ENCODE data around the gene MTA3. TPM values are rescaled to one million over a fixed set of nuclear protein-coding genes. Genes with fewer than 3 reads are reported as not detected.

The MTA3 gene
- total and polyA plus RNA-seq, 2 of the 8 experiments (the other 6 are each of a cell fraction or from before 2014, with no cell fraction given) = 125 to 184 TPM

- TF ChIP-seq ATF3 (IDR thresholded peaks at IDR 0.05; ENCODE audit: insufficient read depth, low read depth, low read length) = no peak
- TF ChIP-seq KDM5A (IDR thresholded peaks at IDR 0.05; ENCODE audit: low read length) = no peak
Measured at GRCh38 chr2:42775186-42775585, 206.8 kb downstream of the MTA3 start (continued).

Measured in H1 (cell line).